A549 (cell line): ENCODE results near the gene CABP4.
A peak's percentile ranks its signal among the peaks of the same experiment; 100 is the strongest.

Experiments
- ESRRA ChIP-seq: fragments of 150-350 bp; IDR thresholded peaks from 2 replicates; pipeline ENCODE4 v1.6.1; 2014; ENCODE audit warnings: mild to moderate bottlenecking, low read length, borderline replicate concordance
- HMGXB4 ChIP-seq: fragments of 250-450 bp; sonication (Bioruptor Pico); IDR thresholded peaks from 2 replicates; pipeline ENCODE4 v1.5.0; 2021; ENCODE audit warnings: mild to moderate bottlenecking, moderate library complexity, borderline replicate concordance
- JUNB ChIP-seq: fragments of >200 bp; sonication (Bioruptor Twin); formaldehyde crosslinking; IDR thresholded peaks from 2 replicates; pipeline ENCODE4 v1.6.1; 2016
- PBX3 ChIP-seq: IDR thresholded peaks from 2 replicates; pipeline ENCODE4 v1.6.1; 2012
- POLR2A ChIP-seq: IDR thresholded peaks from 2 replicates; pipeline ENCODE4 v1.6.1; 2012; ENCODE audit warnings: mild to moderate bottlenecking, low read length
- POLR2AphosphoS2 ChIP-seq: conservative IDR thresholded peaks from 2 replicates; pipeline ENCODE4 v1.6.1; 2012; ENCODE audit warnings: low read length, improper control_type of control experiment, inconsistent platforms

DNA sequence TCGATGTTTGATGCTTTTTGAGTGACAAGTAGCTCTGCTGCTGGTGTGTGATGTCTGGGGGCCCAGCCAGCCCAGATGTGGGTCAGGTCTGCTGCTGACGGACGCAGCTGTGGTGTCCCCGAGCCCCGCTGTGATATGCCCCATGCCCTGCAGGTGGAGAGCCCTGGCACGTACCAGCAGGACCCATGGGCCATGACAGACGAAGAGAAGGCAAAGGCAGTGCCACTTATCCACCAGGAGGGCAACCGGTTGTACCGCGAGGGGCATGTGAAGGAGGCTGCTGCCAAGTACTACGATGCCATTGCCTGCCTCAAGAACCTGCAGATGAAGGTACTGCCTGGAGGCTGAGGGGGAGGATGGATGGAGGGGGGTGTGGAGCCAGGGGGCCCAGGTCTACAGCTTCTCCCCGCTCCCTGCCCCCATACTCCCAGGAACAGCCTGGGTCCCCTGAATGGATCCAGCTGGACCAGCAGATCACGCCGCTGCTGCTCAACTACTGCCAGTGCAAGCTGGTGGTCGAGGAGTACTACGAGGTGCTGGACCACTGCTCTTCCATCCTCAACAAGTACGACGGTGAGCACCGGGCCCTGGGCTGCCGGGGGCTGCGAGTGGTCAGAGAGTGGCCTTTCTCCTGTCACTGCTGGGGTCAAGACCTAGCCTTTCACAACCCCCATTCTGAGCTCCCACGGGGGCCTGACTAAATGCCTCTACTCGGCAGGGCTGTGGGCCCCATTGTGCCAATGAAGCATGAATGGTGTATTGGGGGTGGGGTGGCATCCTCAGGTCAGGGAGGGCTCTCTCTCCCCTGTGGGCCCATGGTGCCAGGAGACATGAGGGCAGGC, 35.0 kb downstream of the CABP4 start:
- TF ChIP-seq ESRRA (no peak), JUNB (no peak), POLR2A (no peak), HMGXB4 (CRISPR knock-in tag) (no peak), PBX3 (no peak), POLR2AphosphoS2 (peak; percentile 59; the same call in 1 of the 2 replicates)
